ENCODE results near the gene EFHD2.

GRCh38 chr1:15397236-15397635, 12.5 kb upstream of the EFHD2 start:
- no peak for TF ChIP-seq ZNF513 (tag by site-specific recombination; IDR thresholded peaks at IDR 0.05)
- TF ChIP-seq, protein P1, sequence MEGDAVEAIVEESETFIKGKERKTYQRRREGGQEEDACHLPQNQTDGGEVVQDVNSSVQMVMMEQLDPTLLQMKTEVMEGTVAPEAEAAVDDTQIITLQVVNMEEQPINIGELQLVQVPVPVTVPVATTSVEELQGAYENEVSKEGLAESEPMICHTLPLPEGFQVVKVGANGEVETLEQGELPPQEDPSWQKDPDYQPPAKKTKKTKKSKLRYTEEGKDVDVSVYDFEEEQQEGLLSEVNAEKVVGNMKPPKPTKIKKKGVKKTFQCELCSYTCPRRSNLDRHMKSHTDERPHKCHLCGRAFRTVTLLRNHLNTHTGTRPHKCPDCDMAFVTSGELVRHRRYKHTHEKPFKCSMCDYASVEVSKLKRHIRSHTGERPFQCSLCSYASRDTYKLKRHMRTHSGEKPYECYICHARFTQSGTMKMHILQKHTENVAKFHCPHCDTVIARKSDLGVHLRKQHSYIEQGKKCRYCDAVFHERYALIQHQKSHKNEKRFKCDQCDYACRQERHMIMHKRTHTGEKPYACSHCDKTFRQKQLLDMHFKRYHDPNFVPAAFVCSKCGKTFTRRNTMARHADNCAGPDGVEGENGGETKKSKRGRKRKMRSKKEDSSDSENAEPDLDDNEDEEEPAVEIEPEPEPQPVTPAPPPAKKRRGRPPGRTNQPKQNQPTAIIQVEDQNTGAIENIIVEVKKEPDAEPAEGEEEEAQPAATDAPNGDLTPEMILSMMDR (tag by site-specific recombination; IDR thresholded peaks at IDR 0.05), result no peak

All from HEK293 (cell line).